ENCODE measurements around the gene GPR22. TPM values are rescaled to one million over a fixed set of nuclear protein-coding genes. Genes with fewer than 3 reads are reported as not detected.

The GPR22 gene
- total and polyA plus RNA-seq, 3 donors from 2014 or later = 0.11 TPM; not detected in 2

DNA sequence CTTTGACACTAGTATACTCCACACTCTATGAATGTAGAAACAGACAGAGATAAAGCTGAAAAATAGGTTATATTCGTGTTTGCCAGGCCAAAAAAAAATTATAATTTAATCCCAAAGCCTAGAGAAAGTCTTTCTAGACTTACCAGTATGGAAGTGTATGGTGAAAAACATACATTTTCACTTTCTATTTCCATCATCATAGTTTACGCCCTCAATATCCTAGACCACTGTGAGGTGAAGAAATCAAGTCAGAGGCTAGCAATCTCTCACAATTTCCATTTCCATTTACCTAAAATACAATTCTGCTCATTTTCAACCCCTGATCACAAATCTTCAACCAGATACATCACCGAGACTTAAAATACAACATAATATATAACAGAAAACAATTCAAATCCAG is 16.2 kb downstream of the GPR22 start:
- no peaks in the 10 kb centered on the region for H3K9me3 ChIP-seq
- no peak for DNase-seq
- WGBS, 2 donors = 87 to 93% methylated on average over 3 of the region's 3 CpGs
- no peaks in the 10 kb centered on the region for H3K4me1 ChIP-seq
- intact Hi-C loops (cut with DNase I; ENCODE audit: low total_unique reads) = no loop called here
- H3K27me3 ChIP-seq = no peaks in the 10 kb centered on the region
- no peak overlapping the region for H3K4me3 ChIP-seq
- no peak overlapping the region for H3K27ac ChIP-seq
- TF ChIP-seq POLR2A (IDR thresholded peaks at IDR 0.05) = no peak
- TF ChIP-seq, protein P1, sequence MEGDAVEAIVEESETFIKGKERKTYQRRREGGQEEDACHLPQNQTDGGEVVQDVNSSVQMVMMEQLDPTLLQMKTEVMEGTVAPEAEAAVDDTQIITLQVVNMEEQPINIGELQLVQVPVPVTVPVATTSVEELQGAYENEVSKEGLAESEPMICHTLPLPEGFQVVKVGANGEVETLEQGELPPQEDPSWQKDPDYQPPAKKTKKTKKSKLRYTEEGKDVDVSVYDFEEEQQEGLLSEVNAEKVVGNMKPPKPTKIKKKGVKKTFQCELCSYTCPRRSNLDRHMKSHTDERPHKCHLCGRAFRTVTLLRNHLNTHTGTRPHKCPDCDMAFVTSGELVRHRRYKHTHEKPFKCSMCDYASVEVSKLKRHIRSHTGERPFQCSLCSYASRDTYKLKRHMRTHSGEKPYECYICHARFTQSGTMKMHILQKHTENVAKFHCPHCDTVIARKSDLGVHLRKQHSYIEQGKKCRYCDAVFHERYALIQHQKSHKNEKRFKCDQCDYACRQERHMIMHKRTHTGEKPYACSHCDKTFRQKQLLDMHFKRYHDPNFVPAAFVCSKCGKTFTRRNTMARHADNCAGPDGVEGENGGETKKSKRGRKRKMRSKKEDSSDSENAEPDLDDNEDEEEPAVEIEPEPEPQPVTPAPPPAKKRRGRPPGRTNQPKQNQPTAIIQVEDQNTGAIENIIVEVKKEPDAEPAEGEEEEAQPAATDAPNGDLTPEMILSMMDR (IDR thresholded peaks at IDR 0.05) = no peak
- no peaks in the 10 kb centered on the region for H3K36me3 ChIP-seq (ENCODE audit: low read depth, missing control alignments)

DNA sequence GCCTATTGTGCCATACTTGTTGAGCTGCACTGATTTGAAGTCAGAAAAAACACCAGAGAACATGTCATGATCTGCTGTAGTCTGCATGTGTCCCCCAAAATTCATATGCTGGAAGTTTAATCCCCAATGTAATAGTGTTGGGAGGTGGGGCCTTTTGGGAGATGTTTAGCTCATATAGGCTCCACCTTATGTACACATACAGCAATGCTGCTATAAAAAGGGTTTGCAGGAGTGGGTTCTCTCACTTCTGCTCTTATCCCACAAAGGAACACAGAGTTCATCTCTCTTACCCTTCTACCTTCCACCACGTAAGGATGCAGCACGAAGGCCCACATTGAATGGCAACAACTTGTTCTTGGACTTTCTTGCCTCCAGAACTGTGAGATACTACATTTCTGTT is 23.0 kb downstream of the GPR22 start:
- H3K9me3 ChIP-seq = no peaks in the 10 kb centered on the region
- H3K4me1 ChIP-seq = no peaks in the 10 kb centered on the region
- no peaks in the 10 kb centered on the region for H3K27me3 ChIP-seq
- no peaks in the 10 kb centered on the region for H3K36me3 ChIP-seq (ENCODE audit: low read depth, missing control alignments)
- no peak overlapping the region for H3K27ac ChIP-seq
- TF ChIP-seq, protein P1 (IDR thresholded peaks at IDR 0.05) = no peak
- TF ChIP-seq POLR2A (IDR thresholded peaks at IDR 0.05) = no peak
- H3K4me3 ChIP-seq = no peak overlapping the region
- no peak for DNase-seq
- WGBS, 2 donors = 74 to 75% methylated on average over 2 of the region's 2 CpGs
- intact Hi-C loops (cut with DNase I; ENCODE audit: low total_unique reads) = no loop called here

DNA sequence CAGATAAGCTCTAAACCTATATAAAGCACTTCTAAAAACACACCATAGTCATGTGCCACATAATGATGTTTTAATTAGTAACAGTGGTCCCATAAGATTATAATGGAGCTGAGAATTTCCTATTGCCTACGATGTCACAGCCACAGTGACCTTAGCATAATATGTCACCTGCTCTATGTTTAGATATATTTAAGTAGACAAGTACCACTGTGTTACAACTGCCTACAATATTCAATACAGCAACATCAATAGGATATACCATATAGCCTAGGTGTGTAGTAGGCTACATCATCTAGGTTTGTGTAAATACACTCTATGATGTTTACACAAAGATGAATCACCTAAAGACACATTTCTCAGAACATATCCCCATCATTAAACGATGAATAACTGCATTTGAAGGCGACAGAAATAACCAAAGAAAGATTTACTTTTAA is 24.5 kb downstream of the GPR22 start:
- no peaks in the 10 kb centered on the region for H3K36me3 ChIP-seq (ENCODE audit: low read depth, missing control alignments)
- H3K27ac ChIP-seq = no peak overlapping the region
- intact Hi-C loops (cut with DNase I; ENCODE audit: low total_unique reads) = no loop called here
- no peaks in the 10 kb centered on the region for H3K9me3 ChIP-seq
- no peak overlapping the region for H3K4me3 ChIP-seq
- no peak for DNase-seq
- no peaks in the 10 kb centered on the region for H3K4me1 ChIP-seq
- no peak for TF ChIP-seq POLR2A (IDR thresholded peaks at IDR 0.05)
- TF ChIP-seq, protein P1 (IDR thresholded peaks at IDR 0.05) = no peak
- WGBS, 2 donors = 93 to 94% methylated on average over 3 of the region's 3 CpGs
- no peaks in the 10 kb centered on the region for H3K27me3 ChIP-seq

DNA sequence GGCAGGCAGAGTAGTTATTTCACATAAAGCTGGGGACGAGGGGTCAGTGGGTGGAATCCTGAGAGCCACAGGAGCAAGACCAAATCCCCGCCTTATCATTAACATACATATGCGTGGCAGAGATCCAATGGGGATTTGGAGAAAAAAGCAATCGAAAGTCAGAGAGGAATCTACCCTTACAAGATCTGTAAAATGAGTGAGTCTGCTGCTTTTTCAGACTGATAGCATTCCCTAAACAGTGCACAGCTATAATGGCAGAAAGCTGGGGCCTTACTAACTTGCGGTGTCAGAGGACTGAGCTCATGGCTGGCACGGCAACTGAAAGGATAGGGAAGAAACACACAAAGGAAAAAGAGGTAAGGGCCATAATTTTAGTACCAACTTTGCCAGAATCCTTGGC is 25.0 kb downstream of the GPR22 start:
- Histone ChIP-seq H3K27me3 (no peaks in the 10 kb centered on the region), H3K4me3 (no peak overlapping the region), H3K27ac (no peak overlapping the region), H3K36me3 (ENCODE audit: low read depth, missing control alignments) (no peaks in the 10 kb centered on the region), H3K4me1 (no peaks in the 10 kb centered on the region), H3K9me3 (no peaks in the 10 kb centered on the region)
- intact Hi-C loops (cut with DNase I; ENCODE audit: low total_unique reads) = no loop called here
- no peak for TF ChIP-seq POLR2A (IDR thresholded peaks at IDR 0.05)
- DNase-seq = no peak
- 92 to 93% methylated on average over 6 of the region's 6 CpGs for WGBS, 2 donors

DNA sequence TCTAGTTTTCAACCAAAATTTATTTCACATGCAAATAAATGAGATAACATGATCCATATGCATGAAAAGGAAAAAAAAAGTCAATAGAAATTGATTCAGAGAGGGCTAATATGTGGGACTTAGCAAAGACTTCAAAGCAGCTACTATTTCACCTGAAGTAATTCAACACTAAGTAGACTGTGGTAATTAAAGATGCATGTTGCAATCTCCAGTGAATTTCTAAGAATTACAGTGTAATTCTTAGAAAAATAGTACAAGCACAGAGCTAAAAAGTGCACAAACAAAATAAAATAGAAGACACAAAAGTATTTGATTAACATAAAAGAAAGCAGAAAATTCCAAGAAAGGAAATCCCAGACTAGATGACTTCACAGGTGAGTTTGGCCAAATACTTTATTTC is 25.7 kb downstream of the GPR22 start:
- no peak for DNase-seq
- Histone ChIP-seq H3K27ac (no peak overlapping the region), H3K9me3 (no peaks in the 10 kb centered on the region), H3K4me1 (no peaks in the 10 kb centered on the region), H3K4me3 (no peak overlapping the region), H3K27me3 (no peaks in the 10 kb centered on the region), H3K36me3 (ENCODE audit: low read depth, missing control alignments) (no peaks in the 10 kb centered on the region)
- TF ChIP-seq, protein P1 (IDR thresholded peaks at IDR 0.05) = no peak
- TF ChIP-seq POLR2A (IDR thresholded peaks at IDR 0.05) = no peak
- intact Hi-C loops (cut with DNase I; ENCODE audit: low total_unique reads) = no loop called here

Measured in testis (tissue), 3 donors.